ENCODE data around the gene SLC35B1.
A peak's percentile ranks its signal among the peaks of the same experiment; 100 is the strongest.

Gene SLC35B1

GRCh38 chr17:49722066-49722465 is 14.3 kb upstream of the SLC35B1 start:
- peaks cover 0 to 33% (median 10%) of the 10 kb centered on the region in 11 experiments; a peak in 7 of 22 replicates for H4K20me1 ChIP-seq
- peaks cover 22 to 57% (median 38%) of the 10 kb centered on the region in 10 experiments for H3K4me1 ChIP-seq
- peak overlapping the region in 1 of 11 experiments; percentile 84; a peak in 2 of 22 replicates for H3K4me2 ChIP-seq
- no peak overlapping the region for H3K4me3 ChIP-seq
- peaks cover 44 to 100% (median 84%) of the 10 kb centered on the region in 11 experiments for H3K36me3 ChIP-seq
- no peak for TF ChIP-seq Cebpa-rat (IDR thresholded peaks at IDR 0.05)
- H3K9ac ChIP-seq, result peak overlapping the region in 1 of 11 experiments; percentile 62; a peak in 1 of 22 replicates
- peak overlapping the region in 6 of 11 experiments; percentile 21 to 85 (median 78); a peak in 12 of 22 replicates for H3K27ac ChIP-seq
- no peaks in the 10 kb centered on the region for H3K27me3 ChIP-seq
- peaks cover 0 to 16% (median 13%) of the 10 kb centered on the region in 11 experiments; a peak in 14 of 22 replicates for H3K9me3 ChIP-seq (replicated peaks in 1 of 11)

GRCh38 chr17:49717371-49717861 is 9.7 kb upstream of the SLC35B1 start:
- no peak overlapping the region for H3K9ac ChIP-seq
- no peak for TF ChIP-seq Cebpa-rat (IDR thresholded peaks at IDR 0.05)
- H3K9me3 ChIP-seq (replicated peaks in 1 of 11), result no peaks in the 10 kb centered on the region
- H4K20me1 ChIP-seq, result peaks cover 0 to 8% (median 0%) of the 10 kb centered on the region in 11 experiments; a peak in 4 of 22 replicates
- peaks cover 23 to 59% (median 37%) of the 10 kb centered on the region in 10 experiments for H3K4me1 ChIP-seq
- peaks cover 72 to 100% (median 100%) of the 10 kb centered on the region in 11 experiments for H3K36me3 ChIP-seq
- no peak overlapping the region for H3K4me3 ChIP-seq
- H3K27ac ChIP-seq, result no peak overlapping the region
- H3K4me2 ChIP-seq, result no peak overlapping the region
- H3K27me3 ChIP-seq, result no peaks in the 10 kb centered on the region

- H3K9ac ChIP-seq, result no peak overlapping the region; a peak in 1 of 22 replicates
- peaks cover 72 to 100% (median 100%) of the 10 kb centered on the region in 11 experiments for H3K36me3 ChIP-seq
- peak overlapping the region in 2 of 11 experiments; percentile 26 to 47; a peak in 2 of 22 replicates for H3K4me2 ChIP-seq
- H4K20me1 ChIP-seq, result peaks cover 0 to 2% (median 0%) of the 10 kb centered on the region in 11 experiments; a peak in 1 of 22 replicates
- H3K4me3 ChIP-seq, result no peak overlapping the region
- no peaks in the 10 kb centered on the region for H3K9me3 ChIP-seq (replicated peaks in 1 of 11)
- no peaks in the 10 kb centered on the region for H3K27me3 ChIP-seq
- no peak for TF ChIP-seq Cebpa-rat (IDR thresholded peaks at IDR 0.05)
- H3K27ac ChIP-seq, result 0 out of 22 replicates have a peak overlapping the region, but pooled peaks of 1 of the 11 experiments have one; percentile 1
- H3K4me1 ChIP-seq, result peaks cover 28 to 65% (median 43%) of the 10 kb centered on the region in 10 experiments
Observed at GRCh38 chr17:49716668-49717364, 9.1 kb upstream of the SLC35B1 start.

- Histone ChIP-seq H3K27ac (peak overlapping the region in 7 of 11 experiments; percentile 15 to 48 (median 39); a peak in 11 of 22 replicates), H3K36me3 (peaks cover 72 to 100% (median 100%) of the 10 kb centered on the region in 11 experiments), H3K9me3 (replicated peaks in 1 of 11) (no peaks in the 10 kb centered on the region), H4K20me1 (no peaks in the 10 kb centered on the region; a peak in 1 of 22 replicates), H3K4me2 (peak overlapping the region in 9 of 11 experiments; percentile 28 to 52 (median 42); a peak in 14 of 22 replicates), H3K4me3 (no peak overlapping the region), H3K27me3 (no peaks in the 10 kb centered on the region), H3K9ac (peak overlapping the region in 1 of 11 experiments; percentile 28; a peak in 2 of 22 replicates), H3K4me1 (peaks cover 38 to 74% (median 53%) of the 10 kb centered on the region in 10 experiments)
- no peak for TF ChIP-seq Cebpa-rat (IDR thresholded peaks at IDR 0.05)
Observed at GRCh38 chr17:49715717-49716279, 8.0 kb upstream of the SLC35B1 start.

- peak overlapping the region in 2 of 11 experiments; percentile 17 to 28; a peak in 3 of 22 replicates for H3K9ac ChIP-seq
- no peaks in the 10 kb centered on the region for H3K9me3 ChIP-seq (replicated peaks in 1 of 11)
- TF ChIP-seq Cebpa-rat (IDR thresholded peaks at IDR 0.05), result no peak
- peak overlapping the region in 9 of 11 experiments; percentile 15 to 48 (median 36); a peak in 13 of 22 replicates for H3K27ac ChIP-seq
- H3K4me3 ChIP-seq, result no peak overlapping the region
- no peaks in the 10 kb centered on the region for H3K27me3 ChIP-seq
- H4K20me1 ChIP-seq, result no peaks in the 10 kb centered on the region; a peak in 1 of 22 replicates
- peak overlapping the region in 10 of 11 experiments; percentile 28 to 52 (median 42); a peak in 18 of 22 replicates for H3K4me2 ChIP-seq
- H3K4me1 ChIP-seq, result peaks cover 42 to 80% (median 57%) of the 10 kb centered on the region in 10 experiments
- H3K36me3 ChIP-seq, result peaks cover 66 to 100% (median 97%) of the 10 kb centered on the region in 11 experiments
Observed at GRCh38 chr17:49715216-49715615, 7.5 kb upstream of the SLC35B1 start.

GRCh38 chr17:49708515-49709183 is 885 bp upstream of the SLC35B1 start:
- peak overlapping the region in 10 of 11 experiments; percentile 92 to 99 (median 96); a peak in 17 of 22 replicates for H3K9ac ChIP-seq
- H3K4me2 ChIP-seq, result peak overlapping the region; percentile 5 to 96 (median 52); a peak in 20 of 22 replicates
- no peak for TF ChIP-seq Cebpa-rat (IDR thresholded peaks at IDR 0.05)
- peak overlapping the region in 10 of 11 experiments; percentile 24 to 99 (median 97); a peak in 18 of 22 replicates for H3K27ac ChIP-seq
- no peaks in the 10 kb centered on the region for H3K27me3 ChIP-seq
- H3K4me3 ChIP-seq, result peak overlapping the region in 9 of 10 experiments; percentile 84 to 98 (median 94); a peak in 17 of 20 replicates
- peaks cover 36 to 81% (median 70%) of the 10 kb centered on the region in 11 experiments for H3K36me3 ChIP-seq
- H4K20me1 ChIP-seq, result peaks cover 0 to 5% (median 0%) of the 10 kb centered on the region in 11 experiments; a peak in 2 of 22 replicates
- peaks cover 61 to 90% (median 81%) of the 10 kb centered on the region in 10 experiments for H3K4me1 ChIP-seq
- no peaks in the 10 kb centered on the region for H3K9me3 ChIP-seq (replicated peaks in 1 of 11)

- peaks cover 56 to 89% (median 83%) of the 10 kb centered on the region in 10 experiments for H3K4me1 ChIP-seq
- peak overlapping the region; percentile 82 to 96 (median 93) for H3K4me2 ChIP-seq
- peak overlapping the region; percentile 90 to 99 (median 97) for H3K27ac ChIP-seq
- H4K20me1 ChIP-seq, result peaks cover 0 to 7% (median 0%) of the 10 kb centered on the region in 11 experiments; a peak in 2 of 22 replicates
- no peaks in the 10 kb centered on the region for H3K9me3 ChIP-seq (replicated peaks in 1 of 11)
- H3K9ac ChIP-seq, result peak overlapping the region; percentile 92 to 99 (median 96)
- peaks cover 40 to 81% (median 70%) of the 10 kb centered on the region in 11 experiments for H3K36me3 ChIP-seq
- no peaks in the 10 kb centered on the region for H3K27me3 ChIP-seq
- no peak for TF ChIP-seq Cebpa-rat (IDR thresholded peaks at IDR 0.05)
- peak overlapping the region; percentile 84 to 98 (median 94) for H3K4me3 ChIP-seq
Observed at GRCh38 chr17:49707246-49707607, 537 bp downstream of the SLC35B1 start.

GRCh38 chr17:49705254-49705653 is 2.5 kb downstream of the SLC35B1 start:
- peaks cover 52 to 89% (median 84%) of the 10 kb centered on the region in 10 experiments for H3K4me1 ChIP-seq
- H3K36me3 ChIP-seq, result peaks cover 59 to 81% (median 69%) of the 10 kb centered on the region in 11 experiments
- peak overlapping the region in 10 of 11 experiments; percentile 82 to 96 (median 93); a peak in 19 of 22 replicates for H3K4me2 ChIP-seq

More at GRCh38 chr17:49705254-49705653, 2.5 kb downstream of the SLC35B1 start:
- no peak for TF ChIP-seq Cebpa-rat (IDR thresholded peaks at IDR 0.05)
- Histone ChIP-seq H3K9me3 (replicated peaks in 1 of 11) (no peaks in the 10 kb centered on the region), H3K27me3 (no peaks in the 10 kb centered on the region), H3K4me3 (peak overlapping the region in 2 of 10 experiments; percentile 94 to 97; a peak in 2 of 20 replicates), H4K20me1 (peaks cover 0 to 11% (median 0%) of the 10 kb centered on the region in 11 experiments; a peak in 3 of 22 replicates), H3K27ac (peak overlapping the region in 3 of 11 experiments; percentile 16 to 95 (median 26); a peak in 4 of 22 replicates), H3K9ac (peak overlapping the region; percentile 14 to 99 (median 95); a peak in 15 of 22 replicates)

Data from BLaER1 treated with 17β-estradiol and CSF1 and Interleukin-3, amounts not matched to agents 10 nM and 100 nM (cell line).